ENCODE measurements around the gene SLX9. TPM values are rescaled to one million over a fixed set of nuclear protein-coding genes. Genes with fewer than 3 reads are reported as not detected.

SLX9 gene
- total and polyA plus RNA-seq, 2 donors (not counting 1 experiment from before 2014, with no cell fraction given): 11.7 to 15.9 TPM

- ATAC-seq (ENCODE audit: low read depth): no peak
- Mint-ChIP-seq H3K4me3 (no peak overlapping the region), H3K27me3 (no peaks in the 10 kb centered on the region), H3K4me1 (peaks cover 24% of the 10 kb centered on the region), H3K27ac (no peak overlapping the region), H3K9me3 (ENCODE audit: insufficient read depth) (no peaks in the 10 kb centered on the region)
- 83% methylated on average over 24 of the region's 25 CpGs for WGBS (ENCODE audit: insufficient coverage)
- TF ChIP-seq EZH2 (IDR thresholded peaks at IDR 0.05; ENCODE audit: borderline replicate concordance, insufficient read depth, low read depth, low read length, poor library complexity, severe bottlenecking): no peak
- TF ChIP-seq CTCF (IDR thresholded peaks at IDR 0.05): no peak
- intact Hi-C loops (cut with micrococcal nuclease): no loop called here
- ChIA-PET POLR2A (no interaction called here), CTCF (interaction anchor here (0.7 to 16.3 kb wide), 3 partner anchors 176 to 199 kb away, joined by 3 to 423 read pairs (median 355); no protein-coding TSS in a partner anchor)
- no peak for DNase-seq
- peaks cover 92% of the 10 kb centered on the region for H3K79me2 ChIP-seq (ENCODE audit: control insufficient read depth, insufficient read depth, low read length)
- no peak overlapping the region for H2AFZ ChIP-seq (ENCODE audit: insufficient read depth, low read depth, low read length, poor library complexity, severe bottlenecking)
- H3K4me2 ChIP-seq (replicated peaks; ENCODE audit: low read depth, low read length, poor library complexity, severe bottlenecking): peak overlapping the region; percentile 27
- no peaks in the 10 kb centered on the region for H3K27me3 ChIP-seq (replicated peaks in 1 of 4; ENCODE audit: control extremely low read depth in 1 of 4, control insufficient read depth in 3 of 4, insufficient read depth in 4 of 4, low read length in 3 of 4)
- H3K9ac ChIP-seq (ENCODE audit: low read length): no peak overlapping the region
- peaks cover 0 to 30% of the 10 kb centered on the region in 2 experiments for H3K36me3 ChIP-seq (replicated peaks in 1 of 2; ENCODE audit: control extremely low read depth in 1 of 2, control insufficient read depth in 1 of 2, extremely low read depth in 1 of 2, insufficient read depth in 2 of 2, low read length in 1 of 2)
- peaks cover 90% of the 10 kb centered on the region for H4K20me1 ChIP-seq (ENCODE audit: control insufficient read depth, insufficient read depth, low read length, poor library complexity, severe bottlenecking)
- no peaks in the 10 kb centered on the region for H3K9me3 ChIP-seq (ENCODE audit: control extremely low read depth in 1 of 3, control insufficient read depth in 2 of 3, insufficient read depth in 1 of 3, low read length in 2 of 3)
- H3K4me1 ChIP-seq (ENCODE audit: control insufficient read depth in 2 of 2, insufficient read depth in 2 of 2, low read length in 2 of 2): peaks cover 13 to 29% of the 10 kb centered on the region in 2 donors
- no peak overlapping the region for H3K4me3 ChIP-seq (ENCODE audit: control extremely low read depth in 1 of 5, extremely low read depth in 1 of 5, insufficient read depth in 1 of 5, low read depth in 2 of 5, low read length in 4 of 5)
- no peak overlapping the region for H3K27ac ChIP-seq (ENCODE audit: low read length in 2 of 2)
Measured at GRCh38 chr21:44952929-44953627, 13.2 kb downstream of the SLX9 start.

GRCh38 chr21:44953628-44954021 is 13.8 kb downstream of the SLX9 start:
- no peak for TF ChIP-seq EZH2 (IDR thresholded peaks at IDR 0.05; ENCODE audit: borderline replicate concordance, insufficient read depth, low read depth, low read length, poor library complexity, severe bottlenecking)
- no peak for TF ChIP-seq CTCF (IDR thresholded peaks at IDR 0.05)
- Mint-ChIP-seq H3K4me3 (no peak overlapping the region), H3K4me1 (peaks cover 24% of the 10 kb centered on the region), H3K27me3 (no peaks in the 10 kb centered on the region), H3K27ac (no peak overlapping the region), H3K9me3 (ENCODE audit: insufficient read depth) (no peaks in the 10 kb centered on the region)
- peaks cover 13 to 29% of the 10 kb centered on the region in 2 donors for H3K4me1 ChIP-seq (ENCODE audit: control insufficient read depth in 2 of 2, insufficient read depth in 2 of 2, low read length in 2 of 2)
- H4K20me1 ChIP-seq (ENCODE audit: control insufficient read depth, insufficient read depth, low read length, poor library complexity, severe bottlenecking): peaks cover 85% of the 10 kb centered on the region
- DNase-seq: no peak
- no peaks in the 10 kb centered on the region for H3K27me3 ChIP-seq (replicated peaks in 1 of 4; ENCODE audit: control extremely low read depth in 1 of 4, control insufficient read depth in 3 of 4, insufficient read depth in 4 of 4, low read length in 3 of 4)
- H3K9ac ChIP-seq (ENCODE audit: low read length): no peak overlapping the region
- H2AFZ ChIP-seq (ENCODE audit: insufficient read depth, low read depth, low read length, poor library complexity, severe bottlenecking): no peak overlapping the region
- H3K27ac ChIP-seq (ENCODE audit: low read length in 2 of 2): no peak overlapping the region
- ChIA-PET CTCF (interaction anchor here (14.7 to 16.3 kb wide), 2 partner anchors 175 to 185 kb away, joined by 355 to 423 read pairs; no protein-coding TSS in a partner anchor), POLR2A (no interaction called here)
- WGBS (ENCODE audit: insufficient coverage): 77% methylated on average over 13 of the region's 13 CpGs
- intact Hi-C loops (cut with micrococcal nuclease): no loop called here
- H3K79me2 ChIP-seq (ENCODE audit: control insufficient read depth, insufficient read depth, low read length): peaks cover 92% of the 10 kb centered on the region
- H3K4me2 ChIP-seq (replicated peaks; ENCODE audit: low read depth, low read length, poor library complexity, severe bottlenecking): no peak overlapping the region
- no peak for ATAC-seq (ENCODE audit: low read depth)
- peaks cover 0 to 35% of the 10 kb centered on the region in 2 experiments for H3K36me3 ChIP-seq (replicated peaks in 1 of 2; ENCODE audit: control extremely low read depth in 1 of 2, control insufficient read depth in 1 of 2, extremely low read depth in 1 of 2, insufficient read depth in 2 of 2, low read length in 1 of 2)
- H3K9me3 ChIP-seq (ENCODE audit: control extremely low read depth in 1 of 3, control insufficient read depth in 2 of 3, insufficient read depth in 1 of 3, low read length in 2 of 3): no peaks in the 10 kb centered on the region
- no peak overlapping the region for H3K4me3 ChIP-seq (ENCODE audit: control extremely low read depth in 1 of 5, extremely low read depth in 1 of 5, insufficient read depth in 1 of 5, low read depth in 2 of 5, low read length in 4 of 5)
